Right atrium auricular region (tissue), 2 donors: ENCODE results near the gene ALG14. TPM values are rescaled to one million over a fixed set of nuclear protein-coding genes. Genes with fewer than 3 reads are reported as not detected.

ENCODE experiments used
- DNase-seq: peaks from one replicate; pipeline ENCODE4 v3.0.0-alpha.2; 2019; ENCODE audit warnings: low spot score
- H3K27ac ChIP-seq, 2 donors: fragments of 200-600 bp; sonication (generic); 1 replicate in 1 of 2; 2 replicates in 1 of 2; pipeline ENCODE4 v1.5.1; 2016 to 2019
- H3K27me3 ChIP-seq, 2 donors: fragments of 200-600 bp; sonication (generic); one replicate each; pipeline versions ENCODE4 v1.5.1 to v1.6.0; 2017 to 2019
- H3K36me3 ChIP-seq: fragments of 200-600 bp; sonication (generic); one replicate; pipeline ENCODE4 v1.5.1; 2016
- H3K4me1 ChIP-seq, 2 donors: fragments of 200-600 bp; sonication (generic); one replicate each; pipeline versions ENCODE4 v1.5.1 to v1.6.0; 2017 to 2019
- H3K4me3 ChIP-seq, 2 donors: fragments of 200-600 bp; sonication (generic); 1 replicate in 1 of 2; 2 replicates in 1 of 2; pipeline ENCODE4 v1.5.1; 2017 to 2019; ENCODE audit warnings: mild to moderate bottlenecking in 1 of 2, moderate library complexity in 1 of 2
- H3K9me3 ChIP-seq, 2 donors: fragments of 200-600 bp; sonication (generic); one replicate each; pipeline ENCODE4 v1.5.1; 2019
- total RNA-seq, 2 donors: library from RNA; depleted of rRNA; stranded (reverse); fragments of >200 nt; gene quantifications; one replicate each; pipeline ENCODE4 v1.1.0, GENCODE V29; 2016
- TF ChIP-seq, protein P1 (sequence below), 2 donors: fragments of 200-600 bp; sonication (generic); IDR thresholded peaks; one replicate each; pipeline ENCODE4 v1.5.1; 2019; ENCODE audit warnings: antibody characterized with exemption in 2 of 2

Gene ALG14
- total RNA-seq, 2 donors from 2014 or later: 0.74 to 0.79 TPM

DNA sequence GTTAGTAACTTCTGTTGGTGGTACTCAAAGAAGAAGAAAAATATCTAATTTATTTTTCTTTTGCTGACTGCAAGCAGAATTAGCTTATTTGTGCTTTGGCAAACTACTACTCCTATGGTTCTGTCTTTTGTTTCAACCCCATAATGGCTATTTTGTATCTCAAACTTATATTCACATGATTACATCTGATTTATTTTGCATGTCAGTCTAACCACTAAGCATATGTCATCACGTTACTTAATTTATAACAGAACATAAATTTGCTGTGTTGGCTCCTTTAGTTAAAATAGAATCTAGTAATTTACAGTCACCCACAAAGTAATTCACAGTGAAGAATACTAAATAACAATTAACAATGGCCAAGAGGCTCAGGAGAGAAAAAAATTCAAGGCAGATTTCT is 106.7 kb downstream of the ALG14 start:
- H3K4me1 ChIP-seq: peaks cover 0 to 19% of the 10 kb centered on the region in 2 donors
- DNase-seq: no peak

DNA sequence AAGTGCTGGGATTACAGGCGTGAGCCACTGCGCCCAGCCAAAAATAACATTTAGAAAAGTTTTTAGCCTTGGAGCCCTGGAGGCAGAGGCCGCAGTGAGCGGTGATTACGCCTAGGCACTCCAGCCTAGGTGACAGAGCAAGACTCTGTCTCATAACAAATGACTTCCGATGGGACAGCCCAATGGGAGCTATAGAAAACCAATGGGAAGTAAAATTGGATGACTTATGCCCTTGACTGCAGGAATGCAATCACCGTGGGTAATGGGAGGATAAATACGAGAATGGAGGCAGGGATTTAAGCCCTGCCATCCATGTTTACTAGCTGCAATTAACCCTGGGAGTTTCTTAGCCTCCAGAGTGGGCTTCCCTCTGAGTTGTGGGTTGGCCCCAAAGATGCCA is 108.9 kb downstream of the ALG14 start:
- Histone ChIP-seq H3K27ac (no peak overlapping the region), H3K4me1 (peaks cover 0 to 14% of the 10 kb centered on the region in 2 donors), H3K27me3 (no peaks in the 10 kb centered on the region), H3K36me3 (no peaks in the 10 kb centered on the region), H3K9me3 (no peaks in the 10 kb centered on the region), H3K4me3 (no peak overlapping the region)
- no peak for DNase-seq
- TF ChIP-seq, protein P1, sequence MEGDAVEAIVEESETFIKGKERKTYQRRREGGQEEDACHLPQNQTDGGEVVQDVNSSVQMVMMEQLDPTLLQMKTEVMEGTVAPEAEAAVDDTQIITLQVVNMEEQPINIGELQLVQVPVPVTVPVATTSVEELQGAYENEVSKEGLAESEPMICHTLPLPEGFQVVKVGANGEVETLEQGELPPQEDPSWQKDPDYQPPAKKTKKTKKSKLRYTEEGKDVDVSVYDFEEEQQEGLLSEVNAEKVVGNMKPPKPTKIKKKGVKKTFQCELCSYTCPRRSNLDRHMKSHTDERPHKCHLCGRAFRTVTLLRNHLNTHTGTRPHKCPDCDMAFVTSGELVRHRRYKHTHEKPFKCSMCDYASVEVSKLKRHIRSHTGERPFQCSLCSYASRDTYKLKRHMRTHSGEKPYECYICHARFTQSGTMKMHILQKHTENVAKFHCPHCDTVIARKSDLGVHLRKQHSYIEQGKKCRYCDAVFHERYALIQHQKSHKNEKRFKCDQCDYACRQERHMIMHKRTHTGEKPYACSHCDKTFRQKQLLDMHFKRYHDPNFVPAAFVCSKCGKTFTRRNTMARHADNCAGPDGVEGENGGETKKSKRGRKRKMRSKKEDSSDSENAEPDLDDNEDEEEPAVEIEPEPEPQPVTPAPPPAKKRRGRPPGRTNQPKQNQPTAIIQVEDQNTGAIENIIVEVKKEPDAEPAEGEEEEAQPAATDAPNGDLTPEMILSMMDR (IDR thresholded peaks at IDR 0.05): no peak

More for the DNA sequence above, 106.7 kb downstream of the ALG14 start:
- TF ChIP-seq, protein P1 (IDR thresholded peaks at IDR 0.05): no peak
- Histone ChIP-seq H3K9me3 (no peaks in the 10 kb centered on the region), H3K4me3 (no peak overlapping the region), H3K27me3 (no peaks in the 10 kb centered on the region), H3K36me3 (no peaks in the 10 kb centered on the region), H3K27ac (no peak overlapping the region)

DNA sequence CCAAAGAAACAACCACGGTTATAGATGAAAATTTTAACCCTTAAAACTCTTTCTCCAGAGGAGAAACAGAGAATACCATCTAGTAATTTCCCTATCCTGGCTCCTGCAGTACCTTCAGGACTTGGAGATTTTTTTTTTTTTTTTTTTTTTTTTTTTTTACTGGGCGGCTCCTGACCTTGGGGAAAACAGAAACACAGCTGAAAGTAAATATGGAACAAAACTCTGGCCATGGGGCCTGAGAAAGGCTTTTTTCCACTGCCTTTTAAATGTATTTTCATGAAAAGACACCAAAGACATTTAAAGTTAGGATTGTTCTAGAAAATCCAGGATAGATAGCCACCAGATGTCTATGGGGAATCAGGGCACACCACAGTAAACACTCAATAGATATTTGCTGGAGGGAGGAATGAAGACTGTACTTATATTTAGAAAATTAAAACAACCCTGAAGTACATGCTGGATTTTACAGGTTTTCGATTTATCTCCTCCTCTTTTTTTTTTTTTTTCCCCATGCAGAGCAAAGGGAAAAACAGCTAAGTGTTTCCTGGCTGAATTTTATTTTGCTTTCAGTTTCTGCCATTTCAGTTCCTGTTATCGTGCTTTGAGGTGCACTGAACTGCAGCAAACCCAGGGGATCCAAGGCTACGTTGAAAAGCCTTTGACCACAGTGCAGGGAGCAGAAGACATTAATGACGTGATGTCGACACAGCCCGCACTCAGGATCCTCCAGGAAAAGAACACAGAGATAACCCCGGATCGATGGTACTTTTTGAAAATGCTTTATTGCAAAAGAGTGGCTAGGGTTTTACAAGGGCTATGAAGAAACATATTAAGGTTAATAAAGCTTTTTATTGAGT is 110.1 kb downstream of the ALG14 start:
- DNase-seq: no peak
- Histone ChIP-seq H3K27ac (peak overlapping the region; percentile 71 to 76), H3K4me1 (peaks cover 0 to 14% of the 10 kb centered on the region in 2 donors), H3K36me3 (no peaks in the 10 kb centered on the region), H3K27me3 (no peaks in the 10 kb centered on the region), H3K9me3 (no peaks in the 10 kb centered on the region), H3K4me3 (peak overlapping the region; percentile 18 to 45)
- TF ChIP-seq, protein P1 (IDR thresholded peaks at IDR 0.05): no peak

DNA sequence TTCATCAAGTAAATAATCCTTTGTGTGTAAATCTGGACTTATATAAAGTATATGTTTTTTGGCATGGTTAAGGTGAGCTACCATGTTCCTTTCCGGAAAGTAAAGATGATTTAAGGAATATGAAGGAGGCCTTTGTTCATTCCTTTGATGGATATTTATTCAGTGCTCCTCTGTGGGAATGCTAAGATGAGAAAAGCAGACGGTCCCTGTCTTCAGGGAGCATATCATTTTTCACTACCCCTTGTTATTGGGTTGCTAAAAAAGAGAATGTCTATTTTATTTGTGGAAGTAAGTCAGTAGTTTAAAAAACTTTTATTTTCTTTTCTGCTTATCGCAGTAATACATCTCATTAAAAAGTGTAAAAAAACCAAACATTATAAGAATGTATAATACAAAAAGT is 110.8 kb downstream of the ALG14 start:
- Histone ChIP-seq H3K36me3 (no peaks in the 10 kb centered on the region), H3K27me3 (no peaks in the 10 kb centered on the region), H3K27ac (peak overlapping the region; percentile 71 to 76), H3K9me3 (no peaks in the 10 kb centered on the region), H3K4me3 (no peak overlapping the region), H3K4me1 (peaks cover 0 to 14% of the 10 kb centered on the region in 2 donors)
- DNase-seq: no peak
- TF ChIP-seq, protein P1 (IDR thresholded peaks at IDR 0.05): no peak

DNA sequence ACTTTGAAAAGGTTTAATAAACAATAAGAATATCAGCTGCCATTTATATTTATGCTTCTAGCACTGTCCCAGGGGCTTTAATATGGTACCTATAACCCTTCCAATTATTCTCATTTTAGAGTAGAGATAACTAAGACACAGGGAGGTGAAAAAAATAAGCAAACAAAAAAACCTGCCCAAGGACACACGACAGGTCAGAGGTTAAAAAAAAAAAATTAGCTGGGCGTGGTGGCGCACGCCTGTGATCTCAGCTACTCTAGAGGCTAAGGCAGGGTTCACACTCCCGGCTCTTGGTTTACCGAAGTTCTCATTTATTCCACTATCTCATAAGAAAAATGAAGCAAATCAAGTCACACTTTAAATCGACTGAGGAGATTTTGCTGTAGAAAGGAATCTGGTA is 111.2 kb downstream of the ALG14 start:
- peak overlapping the region in 1 of 2 donors; percentile 71 for H3K27ac ChIP-seq
- no peaks in the 10 kb centered on the region for H3K9me3 ChIP-seq
- H3K4me1 ChIP-seq: peaks cover 0 to 18% of the 10 kb centered on the region in 2 donors
- TF ChIP-seq, protein P1 (IDR thresholded peaks at IDR 0.05): no peak
- H3K4me3 ChIP-seq: no peak overlapping the region
- no peak for DNase-seq
- H3K36me3 ChIP-seq: no peaks in the 10 kb centered on the region
- no peaks in the 10 kb centered on the region for H3K27me3 ChIP-seq
